ENCODE measurements around the gene GALK1. TPM values are rescaled to one million over a fixed set of nuclear protein-coding genes. Genes with fewer than 3 reads are reported as not detected.

Gene GALK1
- polyA plus RNA-seq, 3 donors, result 44.8 to 108 (median 84.3) TPM

DNA sequence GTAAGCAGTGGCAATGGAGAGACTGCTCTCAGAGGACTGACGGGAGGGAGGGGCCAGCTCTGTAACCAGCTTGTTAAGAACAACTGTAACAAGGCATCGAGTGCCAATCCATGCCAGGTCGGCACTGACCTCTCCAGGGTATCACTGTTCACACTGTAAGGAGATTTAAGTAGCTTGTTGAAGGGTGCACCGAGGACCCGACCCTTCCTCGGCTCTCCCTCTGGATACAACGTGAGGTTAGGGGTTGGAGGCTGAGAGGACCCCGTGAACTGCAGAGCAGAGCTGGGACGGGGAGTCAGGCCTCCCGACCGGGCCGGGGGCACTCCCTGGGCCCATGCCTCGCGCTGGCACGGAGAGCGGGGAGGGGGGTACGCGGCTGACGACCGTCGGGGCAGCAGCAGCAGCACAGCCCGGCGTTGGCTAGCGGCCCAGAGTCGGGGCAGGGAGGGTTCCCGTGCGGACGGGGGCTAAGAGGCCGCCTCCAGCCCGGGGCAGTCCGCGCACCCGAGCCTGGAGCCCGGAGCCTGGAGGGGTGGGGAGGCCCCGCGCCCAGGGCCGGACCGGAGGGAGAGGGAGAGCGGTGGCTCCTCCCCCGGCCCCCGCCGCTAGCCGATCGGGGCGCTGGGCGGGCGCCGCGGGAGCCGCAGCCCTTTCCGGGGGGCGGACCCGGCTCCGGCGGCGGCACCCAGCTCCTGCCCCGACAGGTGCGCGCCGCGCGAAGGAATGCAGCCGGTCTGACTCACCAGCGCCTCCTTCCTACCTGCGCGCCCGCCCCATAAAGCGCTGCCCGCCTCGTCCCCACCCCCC lies 44.1 kb downstream of the GALK1 start, which contains the start of gene ITGB4:
Gene ITGB4 (plus strand): TSS at position 804 of the 807 bp plus-strand sequence. CDS start 3,245 bp downstream, outside the sequence.
- Histone ChIP-seq H2AFZ (ENCODE audit: insufficient read depth, low read depth, low read length, poor library complexity, severe bottlenecking) (peak within 1 kb of the TSS; percentile 74), H3K4me1 (ENCODE audit: control insufficient read depth in 1 of 2, insufficient read depth in 2 of 2, low read length in 2 of 2) (peaks cover 7 to 14% of the 10 kb centered on the region in 2 donors), H3K27me3 (ENCODE audit: control insufficient read depth in 2 of 2, insufficient read depth in 2 of 2, low read length in 2 of 2) (peaks cover 17 to 36% of the 10 kb centered on the region in 2 donors), H3K27ac (ENCODE audit: low read depth in 1 of 2, low read length in 2 of 2) (no peak within 1 kb of the TSS), H3K9me3 (replicated peaks in 1 of 2; ENCODE audit: control insufficient read depth in 1 of 2, insufficient read depth in 1 of 2, low read length in 2 of 2) (no peaks in the 10 kb centered on the region), H3K9ac (ENCODE audit: insufficient read depth, low read length, poor library complexity, severe bottlenecking) (peak within 1 kb of the TSS; percentile 43), H3K4me2 (replicated peaks; ENCODE audit: extremely low read depth, low read length, poor library complexity, severe bottlenecking) (peak within 1 kb of the TSS; percentile 72), H3K79me2 (ENCODE audit: insufficient read depth, low read length) (no peaks in the 10 kb centered on the region), H3K4me3 (replicated peaks in 1 of 3; ENCODE audit: low read depth in 2 of 3, low read length in 3 of 3) (peak within 1 kb of the TSS; percentile 5 to 69 (median 23)), H4K20me1 (ENCODE audit: insufficient read depth, low read length) (no peaks in the 10 kb centered on the region), H3K36me3 (replicated peaks in 1 of 2; ENCODE audit: control insufficient read depth in 1 of 2, insufficient read depth in 2 of 2, low read length in 2 of 2) (no peaks in the 10 kb centered on the region)
- H3K27ac Mint-ChIP-seq, result peak within 1 kb of the TSS in 1 of 7 donors; percentile 18
- H3K36me3 Mint-ChIP-seq, result peaks cover 3 to 5% of the 10 kb centered on the region in 2 donors
- peaks cover 9% of the 10 kb centered on the region for H3K4me1 Mint-ChIP-seq
- WGBS (ENCODE audit: insufficient coverage), result 3% methylated on average over 51 of the region's 70 CpGs
- H3K27me3 Mint-ChIP-seq (ENCODE audit: low read depth in 3 of 3), result peaks cover 37 to 56% (median 40%) of the 10 kb centered on the region in 3 donors
- H3K9me3 Mint-ChIP-seq, result peaks cover 0 to 8% (median 3%) of the 10 kb centered on the region in 7 donors
- intact Hi-C loops (cut with micrococcal nuclease), result no loop called here
- DNase-seq, result no peak
- TF ChIP-seq, protein P1, sequence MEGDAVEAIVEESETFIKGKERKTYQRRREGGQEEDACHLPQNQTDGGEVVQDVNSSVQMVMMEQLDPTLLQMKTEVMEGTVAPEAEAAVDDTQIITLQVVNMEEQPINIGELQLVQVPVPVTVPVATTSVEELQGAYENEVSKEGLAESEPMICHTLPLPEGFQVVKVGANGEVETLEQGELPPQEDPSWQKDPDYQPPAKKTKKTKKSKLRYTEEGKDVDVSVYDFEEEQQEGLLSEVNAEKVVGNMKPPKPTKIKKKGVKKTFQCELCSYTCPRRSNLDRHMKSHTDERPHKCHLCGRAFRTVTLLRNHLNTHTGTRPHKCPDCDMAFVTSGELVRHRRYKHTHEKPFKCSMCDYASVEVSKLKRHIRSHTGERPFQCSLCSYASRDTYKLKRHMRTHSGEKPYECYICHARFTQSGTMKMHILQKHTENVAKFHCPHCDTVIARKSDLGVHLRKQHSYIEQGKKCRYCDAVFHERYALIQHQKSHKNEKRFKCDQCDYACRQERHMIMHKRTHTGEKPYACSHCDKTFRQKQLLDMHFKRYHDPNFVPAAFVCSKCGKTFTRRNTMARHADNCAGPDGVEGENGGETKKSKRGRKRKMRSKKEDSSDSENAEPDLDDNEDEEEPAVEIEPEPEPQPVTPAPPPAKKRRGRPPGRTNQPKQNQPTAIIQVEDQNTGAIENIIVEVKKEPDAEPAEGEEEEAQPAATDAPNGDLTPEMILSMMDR (IDR thresholded peaks at IDR 0.05), result no peak
- peak within 1 kb of the TSS; percentile 70 to 88 for H3K4me3 Mint-ChIP-seq

DNA sequence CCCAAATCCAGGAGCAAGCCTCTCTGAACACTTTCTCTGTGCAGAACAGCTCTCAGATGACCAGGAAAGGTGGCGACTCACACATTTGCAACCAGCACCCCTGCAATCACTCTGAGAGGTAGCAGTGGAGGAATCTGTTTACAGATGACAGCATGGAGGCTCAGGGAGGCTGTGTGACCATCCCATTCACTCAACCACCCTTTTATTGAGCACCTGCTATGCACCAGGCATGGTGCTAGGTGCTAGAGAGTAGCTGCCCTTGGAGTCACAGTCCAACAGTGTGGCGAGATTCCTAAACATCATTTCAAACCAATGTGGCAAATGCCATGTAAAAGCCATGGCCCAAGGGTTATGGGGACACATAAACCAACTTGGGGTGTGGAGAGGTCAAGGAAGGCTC lies 45.3 kb downstream of the GALK1 start:
- no peak overlapping the region for H3K9ac ChIP-seq (ENCODE audit: insufficient read depth, low read length, poor library complexity, severe bottlenecking)
- no peak overlapping the region for H3K27ac Mint-ChIP-seq
- H3K4me1 Mint-ChIP-seq, result peaks cover 9% of the 10 kb centered on the region
- H3K4me1 ChIP-seq (ENCODE audit: control insufficient read depth in 1 of 2, insufficient read depth in 2 of 2, low read length in 2 of 2), result peaks cover 7 to 14% of the 10 kb centered on the region in 2 donors
- no peak overlapping the region for H2AFZ ChIP-seq (ENCODE audit: insufficient read depth, low read depth, low read length, poor library complexity, severe bottlenecking)
- H3K36me3 ChIP-seq (replicated peaks in 1 of 2; ENCODE audit: control insufficient read depth in 1 of 2, insufficient read depth in 2 of 2, low read length in 2 of 2), result no peaks in the 10 kb centered on the region
- H3K27me3 Mint-ChIP-seq (ENCODE audit: low read depth in 3 of 3), result peaks cover 37 to 59% (median 40%) of the 10 kb centered on the region in 3 donors
- no peak overlapping the region for H3K4me2 ChIP-seq (replicated peaks; ENCODE audit: extremely low read depth, low read length, poor library complexity, severe bottlenecking)
- peaks cover 17 to 36% of the 10 kb centered on the region in 2 donors for H3K27me3 ChIP-seq (ENCODE audit: control insufficient read depth in 2 of 2, insufficient read depth in 2 of 2, low read length in 2 of 2)
- no peak overlapping the region for H3K27ac ChIP-seq (ENCODE audit: low read depth in 1 of 2, low read length in 2 of 2)
- TF ChIP-seq, protein P1 (IDR thresholded peaks at IDR 0.05), result no peak
- H3K9me3 Mint-ChIP-seq, result peaks cover 0 to 8% (median 3%) of the 10 kb centered on the region in 7 donors
- intact Hi-C loops (cut with micrococcal nuclease), result no loop called here
- H3K9me3 ChIP-seq (replicated peaks in 1 of 2; ENCODE audit: control insufficient read depth in 1 of 2, insufficient read depth in 1 of 2, low read length in 2 of 2), result no peaks in the 10 kb centered on the region
- no peak for DNase-seq
- no peaks in the 10 kb centered on the region for H3K79me2 ChIP-seq (ENCODE audit: insufficient read depth, low read length)
- H4K20me1 ChIP-seq (ENCODE audit: insufficient read depth, low read length), result no peaks in the 10 kb centered on the region
- no peak overlapping the region for H3K4me3 ChIP-seq (replicated peaks in 1 of 3; ENCODE audit: low read depth in 2 of 3, low read length in 3 of 3)
- peak overlapping the region in 1 of 2 donors; percentile 88 for H3K4me3 Mint-ChIP-seq
- peaks cover 3 to 5% of the 10 kb centered on the region in 2 donors for H3K36me3 Mint-ChIP-seq
- WGBS (ENCODE audit: insufficient coverage), result no CpG with 5 or more reads among the region's 2 CpGs
